Prostate gland (tissue), 2 donors: Measurements from ENCODE around the gene CADPS2.

Experiments
- CTCF ChIP-seq, 4 experiments: fragments of 200-600 bp in 2 of 4; fragments of 450-650 bp in 2 of 4; sonication (generic) in 2 of 4; IDR thresholded peaks; 1 replicate in 3 of 4; 2 replicates in 1 of 4; pipeline ENCODE4 v1.5.1; 2016 to 2019; ENCODE audit warnings: antibody characterized with exemption in 4 of 4, mild to moderate bottlenecking in 2 of 4, moderate library complexity in 2 of 4
- POLR2A ChIP-seq: fragments of 450-650 bp; IDR thresholded peaks from one replicate; pipeline ENCODE4 v1.6.1; 2016; ENCODE audit warnings: antibody characterized with exemption, mild to moderate bottlenecking
- POLR2AphosphoS5 ChIP-seq: sonication (generic); formaldehyde crosslinking; IDR thresholded peaks from one replicate; pipeline ENCODE4 v1.6.1; 2017; ENCODE audit warnings: antibody characterized with exemption

DNA sequence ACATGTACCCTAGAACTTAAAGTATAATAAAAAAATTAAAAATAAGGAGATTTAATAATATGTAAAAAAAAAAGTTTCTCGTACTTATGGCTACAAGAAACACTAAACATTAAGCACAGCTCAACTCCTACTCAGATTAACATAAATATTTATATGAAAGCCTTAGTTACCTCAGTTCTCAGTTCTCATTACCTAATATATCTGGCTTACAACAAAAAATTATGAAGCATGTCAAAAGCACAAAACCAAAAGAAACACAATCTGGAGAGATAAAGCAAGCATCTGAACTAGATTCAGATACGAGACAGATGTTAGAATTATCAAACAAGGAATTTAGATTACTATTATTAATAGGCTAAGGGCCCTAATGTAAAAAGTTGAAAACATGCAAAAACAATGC lies 227.4 kb downstream of the CADPS2 start:
- no peak for TF ChIP-seq CTCF (IDR thresholded peaks at IDR 0.05)
- TF ChIP-seq POLR2A, result no peak
- no peak for TF ChIP-seq POLR2AphosphoS5
